K562 (cell line): ENCODE data around the gene ALOXE3. TPM values are rescaled to one million over a fixed set of nuclear protein-coding genes. Genes with fewer than 3 reads are reported as not detected.

Experiments used
- CBFA2T3 ChIP-seq: fragments of 450-650 bp; IDR thresholded peaks from 2 replicates; pipeline ENCODE4 v1.6.1; 2017
- CHD4 ChIP-seq: fragments of 200-600 bp; sonication (generic); IDR thresholded peaks from 3 replicates; pipeline ENCODE4 v1.6.1; 2012; ENCODE audit warnings: low read depth, mild to moderate bottlenecking, mixed read lengths, low read length, inconsistent platforms; ENCODE audit not compliant: insufficient read depth, insufficient replicate concordance, poor library complexity, severe bottlenecking
- CREB3L1 ChIP-seq: fragments of 450-650 bp; IDR thresholded peaks from 2 replicates; pipeline ENCODE4 v1.6.1; 2014; ENCODE audit warnings: low read depth, mild to moderate bottlenecking, moderate library complexity, borderline replicate concordance
- E2F5 ChIP-seq: sonication (generic); formaldehyde crosslinking; IDR thresholded peaks from 2 replicates; pipeline ENCODE4 v1.8.0; 2022; ENCODE audit warnings: mild to moderate bottlenecking, missing genetic modification reagents
- ELF2 ChIP-seq: fragments of 250-450 bp; sonication (Bioruptor Pico); IDR thresholded peaks from 2 replicates; pipeline ENCODE4 v1.5.0; 2021; ENCODE audit warnings: mild to moderate bottlenecking
- JUN ChIP-seq, 2 experiments: sonication (generic) in 1 of 2; formaldehyde crosslinking in 1 of 2; IDR thresholded peaks; 2 replicates each; pipeline versions ENCODE4 v1.6.1 to v1.8.0; 2012 to 2022; ENCODE audit warnings: borderline replicate concordance in 2 of 2, mild to moderate bottlenecking in 2 of 2, improper control_type of control experiment in 1 of 2, low read depth in 1 of 2, low read length in 1 of 2, missing genetic modification reagents in 1 of 2
- KHSRP ChIP-seq: fragments of 450-650 bp; IDR thresholded peaks from 2 replicates; pipeline ENCODE4 v1.6.1; 2017
- MIER1 ChIP-seq: fragments of 450-650 bp; IDR thresholded peaks from 2 replicates; pipeline ENCODE4 v1.6.1; 2016; ENCODE audit warnings: antibody characterized with exemption, mild to moderate bottlenecking, low read depth
- MNT ChIP-seq, 2 experiments: fragments of 450-650 bp; conservative IDR thresholded peaks; 2 replicates each; pipeline ENCODE4 v1.6.1; 2017; ENCODE audit warnings: mild to moderate bottlenecking in 2 of 2, moderate library complexity in 2 of 2
- MXD1 ChIP-seq: fragments of 250-450 bp; sonication (Bioruptor Pico); IDR thresholded peaks from 2 replicates; pipeline ENCODE4 v1.8.0; 2021; ENCODE audit warnings: borderline replicate concordance, mild to moderate bottlenecking, moderate library complexity; ENCODE audit not compliant: poor library complexity, severe bottlenecking
- PHTF2 ChIP-seq: fragments of 250-450 bp; sonication (Bioruptor Pico); IDR thresholded peaks from 2 replicates; pipeline ENCODE4 v1.5.0; 2021; ENCODE audit warnings: mild to moderate bottlenecking
- POLR2H ChIP-seq: IDR thresholded peaks from 2 replicates; pipeline ENCODE4 v1.6.1; 2016; ENCODE audit warnings: missing genetic modification characterization, low read depth, mild to moderate bottlenecking, control low read depth, missing compliant biosample characterization, moderate library complexity
- RNF2 ChIP-seq: sonication (generic); IDR thresholded peaks from 2 replicates; pipeline ENCODE4 v1.6.1; 2016
- SMARCB1 ChIP-seq: IDR thresholded peaks from 2 replicates; pipeline ENCODE4 v1.6.1; 2011; ENCODE audit warnings: improper control_type of control experiment, low read depth; ENCODE audit not compliant: insufficient read length
- STAT5B ChIP-seq: fragments of 250-450 bp; sonication (Bioruptor Pico); IDR thresholded peaks from 2 replicates; pipeline ENCODE4 v1.8.0; 2021; ENCODE audit warnings: mild to moderate bottlenecking, inconsistent platforms
- SUPT5H ChIP-seq: fragments of 450-650 bp; IDR thresholded peaks from 2 replicates; pipeline ENCODE4 v1.6.1; 2016
- TAF15 ChIP-seq: fragments of 200-400 bp; formaldehyde crosslinking; IDR thresholded peaks from 2 replicates; pipeline ENCODE4 v1.6.1; 2017; ENCODE audit warnings: mild to moderate bottlenecking, low read depth, low read length, moderate library complexity
- ZBTB8A ChIP-seq: fragments of 450-650 bp; IDR thresholded peaks from 2 replicates; pipeline ENCODE4 v1.6.1; 2018; ENCODE audit warnings: mild to moderate bottlenecking, moderate library complexity; ENCODE audit not compliant: partially characterized antibody
- ZKSCAN8 ChIP-seq: fragments of 200-800 bp; sonication (Bioruptor generic); IDR thresholded peaks from 2 replicates; pipeline ENCODE4 v1.6.1; 2016; ENCODE audit warnings: missing genetic modification characterization, missing compliant biosample characterization
- ZNF398 ChIP-seq: fragments of 250-450 bp; sonication (Bioruptor Pico); IDR thresholded peaks from 2 replicates; pipeline ENCODE4 v1.8.0; 2021; ENCODE audit warnings: moderate library complexity, mild to moderate bottlenecking, inconsistent platforms
- ZNF507 ChIP-seq: conservative IDR thresholded peaks from 2 replicates; pipeline ENCODE4 v1.6.1; 2017; ENCODE audit warnings: missing genetic modification characterization, missing compliant biosample characterization
- ZNF583 ChIP-seq: fragments of 250-450 bp; sonication (Bioruptor Pico); IDR thresholded peaks from 2 replicates; pipeline ENCODE4 v1.4.0; 2020
- ZNF830 ChIP-seq: fragments of 250-450 bp; sonication (Bioruptor Pico); IDR thresholded peaks from 2 replicates; pipeline ENCODE4 v1.5.0; 2021; ENCODE audit warnings: mild to moderate bottlenecking
- ZSCAN29 ChIP-seq: fragments of 450-650 bp; IDR thresholded peaks from 2 replicates; pipeline ENCODE4 v1.6.1; 2017
- polyA plus RNA-seq, 8 experiments: library from polyadenylated mRNA; depleted of rRNA in 4 of 8; stranded (reverse) in 5 of 8; unstranded in 3 of 8; fragments of >200 nt; fragmentation: Nextera tagmentation in 2 of 8; fragmentation: Illumina TruSeq in 1 of 8; extraction: Ambion mirVana in 2 of 8; extraction: Trizol in 1 of 8; gene quantifications; 2 replicates each; pipeline versions ENCODE4 v1.2.1 to v1.2.3, GENCODE V29; 2011 to 2014; ENCODE audit warnings: inconsistent platforms in 1 of 8, missing spikeins in 1 of 8
- total RNA-seq, 7 experiments: library from RNA; depleted of rRNA in 6 of 7; stranded (reverse); fragments of >200 nt in 6 of 7; fragmentation: Illumina TruSeq in 2 of 7; extraction: Trizol in 2 of 7; gene quantifications; 2 replicates each; pipeline versions ENCODE4 v1.2.1 to v1.2.3, GENCODE V29; 2011 to 2021; ENCODE audit warnings: low replicate concordance in 1 of 7

The ALOXE3 gene
- total and polyA plus RNA-seq, 9 of the 15 experiments (the other 6 are each of a cell fraction or from before 2014, with no cell fraction given) = 0.04 TPM; not detected in 8

GRCh38 chr17:8151120-8151640 is 32.9 kb upstream of the ALOXE3 start (continued):
- TF ChIP-seq CBFA2T3 (no peak), CREB3L1 (no peak), ZNF507 (no peak), ZNF398 (no peak), STAT5B (no peak), ZKSCAN8 (CRISPR knock-in tag) (no peak), MXD1 (CRISPR knock-in tag) (peak; percentile 54), PHTF2 (CRISPR knock-in tag) (no peak), ZNF830 (CRISPR knock-in tag) (no peak), ZNF583 (CRISPR knock-in tag) (no peak), JUN (IDR thresholded peaks at IDR 0.05; ENCODE audit: borderline replicate concordance, low read depth, low read length) (peak; percentile 14; the same call in 1 of the 2 replicates), JUN (CRISPR knock-in tag; IDR thresholded peaks at IDR 0.05; ENCODE audit: borderline replicate concordance) (0 out of 2 replicates have a peak, but pooled peaks have one; percentile 40), ZSCAN29 (no peak), SUPT5H (no peak), POLR2H (no peak), KHSRP (no peak), CHD4 (no peak), ELF2 (CRISPR knock-in tag) (no peak), MIER1 (no peak), ZBTB8A (no peak), TAF15 (no peak), MNT (conservative IDR thresholded peaks at IDR 0.05) (peak; percentile 93 to 97), SMARCB1 (no peak), E2F5 (CRISPR knock-in tag) (no peak), RNF2 (no peak)
